Fibroblast of the aortic adventitia (primary cell): Measurements from ENCODE around the gene TNFAIP8. TPM values are rescaled to one million over a fixed set of nuclear protein-coding genes. Genes with fewer than 3 reads are reported as not detected.

ENCODE experiments used
- DNase-seq: peaks from one replicate; pipeline ENCODE4 v3.0.0-alpha.2; 2010; ENCODE audit warnings: low read depth
- H3K4me3 ChIP-seq: 2 replicates; pipeline ENCODE4 v1.5.1; 2011; ENCODE audit warnings: low read depth, mild to moderate bottlenecking, control low read depth, low read length, moderate library complexity
- total RNA-seq: library from RNA; depleted of rRNA; stranded (reverse); fragments of >200 nt; gene quantifications from 2 replicates; pipeline ENCODE4 v1.2.3, GENCODE V29; 2012; ENCODE audit warnings: low replicate concordance
- TF ChIP-seq, protein P1 (sequence below): IDR thresholded peaks from 2 replicates; pipeline ENCODE4 v1.5.1; 2011; ENCODE audit warnings: mild to moderate bottlenecking, low read length, control low read depth, inconsistent platforms; ENCODE audit not compliant: insufficient read depth

TNFAIP8 gene
- total RNA-seq, 1 donor: 33.3 TPM

DNA sequence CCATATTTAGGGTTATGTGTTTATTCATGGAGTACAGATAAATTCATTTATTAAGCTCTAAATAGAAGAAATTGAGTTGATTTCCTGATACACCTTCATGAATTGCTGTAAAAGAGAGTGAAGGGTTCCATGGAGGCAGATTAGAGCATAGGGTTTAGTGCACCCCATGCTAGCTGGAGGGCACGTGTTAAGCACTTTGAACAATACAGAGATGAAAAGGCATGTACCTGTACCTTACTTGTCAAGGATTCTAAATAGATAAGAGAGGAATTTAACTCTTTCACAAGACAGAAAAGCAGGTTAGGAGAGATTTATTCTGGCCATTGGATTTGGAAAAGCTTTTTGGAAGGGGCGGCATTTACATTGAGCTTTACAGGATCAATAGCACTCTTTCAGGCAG lies 23.3 kb downstream of the TNFAIP8 start:
- no peak for DNase-seq
- no peak overlapping the region for H3K4me3 ChIP-seq
- TF ChIP-seq, protein P1, sequence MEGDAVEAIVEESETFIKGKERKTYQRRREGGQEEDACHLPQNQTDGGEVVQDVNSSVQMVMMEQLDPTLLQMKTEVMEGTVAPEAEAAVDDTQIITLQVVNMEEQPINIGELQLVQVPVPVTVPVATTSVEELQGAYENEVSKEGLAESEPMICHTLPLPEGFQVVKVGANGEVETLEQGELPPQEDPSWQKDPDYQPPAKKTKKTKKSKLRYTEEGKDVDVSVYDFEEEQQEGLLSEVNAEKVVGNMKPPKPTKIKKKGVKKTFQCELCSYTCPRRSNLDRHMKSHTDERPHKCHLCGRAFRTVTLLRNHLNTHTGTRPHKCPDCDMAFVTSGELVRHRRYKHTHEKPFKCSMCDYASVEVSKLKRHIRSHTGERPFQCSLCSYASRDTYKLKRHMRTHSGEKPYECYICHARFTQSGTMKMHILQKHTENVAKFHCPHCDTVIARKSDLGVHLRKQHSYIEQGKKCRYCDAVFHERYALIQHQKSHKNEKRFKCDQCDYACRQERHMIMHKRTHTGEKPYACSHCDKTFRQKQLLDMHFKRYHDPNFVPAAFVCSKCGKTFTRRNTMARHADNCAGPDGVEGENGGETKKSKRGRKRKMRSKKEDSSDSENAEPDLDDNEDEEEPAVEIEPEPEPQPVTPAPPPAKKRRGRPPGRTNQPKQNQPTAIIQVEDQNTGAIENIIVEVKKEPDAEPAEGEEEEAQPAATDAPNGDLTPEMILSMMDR: no peak

DNA sequence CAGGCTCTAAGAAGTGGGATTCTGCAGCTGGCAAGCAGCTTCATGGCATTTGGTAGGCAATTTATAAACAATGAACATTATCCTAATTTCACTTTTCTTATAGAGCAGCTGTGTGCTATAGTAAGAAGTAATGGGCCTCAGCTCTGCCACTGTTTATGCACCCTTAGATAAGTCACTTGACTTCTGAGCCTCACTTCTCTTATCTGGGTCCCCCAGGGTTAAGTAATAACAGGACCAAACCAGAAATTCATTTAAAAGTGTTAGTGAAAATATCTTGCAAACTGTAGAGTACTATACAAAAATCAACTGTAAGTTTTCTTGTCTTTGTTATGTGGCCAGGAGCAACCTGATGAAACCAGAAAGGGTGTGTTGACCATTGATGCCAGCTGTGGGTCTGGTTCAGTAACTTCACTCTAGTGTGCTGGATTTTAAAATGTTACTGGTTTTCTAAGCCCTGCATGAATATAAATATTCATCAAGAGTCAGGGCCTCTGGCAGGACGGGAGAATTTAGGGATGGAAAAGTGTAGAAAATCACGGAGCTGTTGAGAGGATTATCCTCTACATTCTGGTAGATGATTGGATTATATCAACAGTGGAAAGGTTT lies 24.2 kb downstream of the TNFAIP8 start:
- no peak overlapping the region for H3K4me3 ChIP-seq
- no peak for DNase-seq
- TF ChIP-seq, protein P1: no peak

- no peak overlapping the region for H3K4me3 ChIP-seq
- TF ChIP-seq, protein P1: no peak
- DNase-seq: no peak
These were observed 26.4 kb downstream of the TNFAIP8 start for GRCh38 chr5:119382169-119382568.

GRCh38 chr5:119383008-119383407 lies 27.2 kb downstream of the TNFAIP8 start:
- no peak for DNase-seq
- TF ChIP-seq, protein P1: no peak
- H3K4me3 ChIP-seq: no peak overlapping the region

DNA sequence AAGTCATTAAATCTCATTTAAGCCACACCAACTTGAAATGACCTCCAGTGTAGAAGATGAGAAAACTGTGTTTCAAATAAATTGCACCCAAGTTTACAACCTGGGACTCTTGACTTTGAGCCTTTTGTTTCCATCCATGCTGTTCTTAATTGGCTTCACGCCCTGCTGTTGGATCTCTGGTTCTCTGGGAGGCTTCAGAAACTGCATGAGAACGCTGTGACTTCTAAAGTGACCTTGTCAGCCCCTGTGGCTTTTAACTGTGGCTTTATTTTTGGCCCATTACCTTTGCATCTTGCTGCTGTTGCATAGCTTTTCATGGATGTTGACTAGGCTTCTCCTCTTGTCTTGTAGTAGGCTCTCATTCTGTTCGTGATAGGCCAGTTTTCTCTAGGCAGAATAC lies 29.3 kb downstream of the TNFAIP8 start:
- no peak overlapping the region for H3K4me3 ChIP-seq
- no peak for DNase-seq
- TF ChIP-seq, protein P1: no peak

GRCh38 chr5:119385536-119386128 lies 29.8 kb downstream of the TNFAIP8 start:
- TF ChIP-seq, protein P1: no peak
- DNase-seq: no peak
- H3K4me3 ChIP-seq: no peak overlapping the region
